Measurements from ENCODE around the gene PPP2R3C.

DNA sequence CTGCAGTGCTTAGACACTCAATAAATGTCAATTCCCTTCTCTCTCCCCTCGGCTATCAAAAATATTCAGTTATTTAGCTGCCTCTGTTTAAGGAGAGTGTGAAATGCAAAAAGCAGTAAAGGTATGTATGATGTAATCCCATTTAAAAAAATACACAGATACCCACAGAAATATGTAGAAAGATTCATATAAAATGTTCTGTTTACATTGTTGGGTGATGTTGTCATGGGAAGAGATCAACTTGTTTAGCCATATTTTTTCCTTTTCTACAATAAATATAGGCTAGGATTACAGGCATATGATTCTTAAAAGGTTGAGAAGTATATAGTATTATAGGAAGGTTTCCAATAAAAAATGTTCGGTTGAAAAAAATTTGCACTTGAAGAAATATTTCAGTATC is 7.8 kb downstream of the PPP2R3C start:
- TF ChIP-seq CTCF (conservative IDR thresholded peaks at IDR 0.05) (no peak), ZFX (IDR thresholded peaks at IDR 0.05) (no peak)

All from C4-2B (cell line).